ENCODE measurements around the gene UQCR10.

- TF ChIP-seq CTCF (IDR thresholded peaks at IDR 0.05; ENCODE audit: low read depth, low read length, poor library complexity, severe bottlenecking) (no peak), EZH2phosphoT487 (IDR thresholded peaks at IDR 0.05; ENCODE audit: borderline replicate concordance, low read length) (no peak)
Observed at GRCh38 chr22:29803190-29803589, 36.0 kb downstream of the UQCR10 start.
